HG03135 (cell line): Measurements from ENCODE around the gene FANCD2OS.
A peak's percentile ranks its signal among the peaks of the same experiment; 100 is the strongest.
"Not testable (repeated sequence)": the region's sequence is repeated elsewhere in the genome, so short reads cannot be mapped to it uniquely, and the experiment has no call there.

Source experiments
- ATAC-seq: cut with Tn5 transposase; IDR thresholded peaks from one replicate; pipeline ENCODE4 v1.9.1; 2021; ENCODE audit warnings: mild to moderate bottlenecking, moderate library complexity; ENCODE audit not compliant: unreplicated experiment

The FANCD2OS gene

GRCh38 chr3:10108091-10108490, at the start of gene FANCD2OS:
FANCD2OS (minus strand) TSS chr3:10108255; CDS start chr3:10104774, 3,481 bp downstream.
- no peak for ATAC-seq

- no peak for ATAC-seq
Observed at GRCh38 chr3:10157031-10157430, 49.0 kb upstream of the FANCD2OS start.

- no peak for ATAC-seq
Observed at GRCh38 chr3:10155658-10156057, 47.6 kb upstream of the FANCD2OS start.

- ATAC-seq = no peak
Observed at GRCh38 chr3:10155123-10155472, 47.0 kb upstream of the FANCD2OS start.

GRCh38 chr3:10154335-10155122, 46.5 kb upstream of the FANCD2OS start:
- ATAC-seq = no peak

- ATAC-seq = no peak
Observed at GRCh38 chr3:10150987-10151386, 42.9 kb upstream of the FANCD2OS start.

- no peak for ATAC-seq
Observed at GRCh38 chr3:10149226-10149625, 41.2 kb upstream of the FANCD2OS start.

- no peak for ATAC-seq
Observed at GRCh38 chr3:10145685-10146084, 37.6 kb upstream of the FANCD2OS start.

- ATAC-seq = no peak
Observed at GRCh38 chr3:10142707-10143560, 34.9 kb upstream of the FANCD2OS start.

- ATAC-seq = no peak
Observed at GRCh38 chr3:10140996-10141546, 33.0 kb upstream of the FANCD2OS start.

- no peak for ATAC-seq
Observed at GRCh38 chr3:10137178-10137577, 29.1 kb upstream of the FANCD2OS start.

- no peak for ATAC-seq
Observed at GRCh38 chr3:10136426-10137005, 28.5 kb upstream of the FANCD2OS start.

GRCh38 chr3:10135872-10136271, 27.8 kb upstream of the FANCD2OS start:
- not testable (repeated sequence) for ATAC-seq

- ATAC-seq = no peak
Observed at GRCh38 chr3:10122724-10123123, 14.7 kb upstream of the FANCD2OS start.

GRCh38 chr3:10121064-10121463, 13.0 kb upstream of the FANCD2OS start:
- ATAC-seq = no peak

- ATAC-seq = no peak
Observed at GRCh38 chr3:10119376-10119775, 11.3 kb upstream of the FANCD2OS start.

- ATAC-seq = no peak
Observed at GRCh38 chr3:10116928-10117327, 8.9 kb upstream of the FANCD2OS start.

GRCh38 chr3:10116138-10116460, 8.0 kb upstream of the FANCD2OS start:
- peak; percentile 20 for ATAC-seq

- ATAC-seq = peak; percentile 93
Observed at GRCh38 chr3:10115326-10116137, 7.5 kb upstream of the FANCD2OS start, which contains the start of gene BRK1. BRK1 (plus strand) TSS chr3:10115675; CDS start chr3:10115702, 27 bp downstream.

- ATAC-seq = no peak
Observed at GRCh38 chr3:10106919-10107318, 1.1 kb downstream of the FANCD2OS start.

- ATAC-seq = no peak
Observed at GRCh38 chr3:10099041-10099440, 9.0 kb downstream of the FANCD2OS start.
